GM19467 (cell line): Measurements from ENCODE around the gene EFEMP1.

Experiments
- ATAC-seq: cut with Tn5 transposase; IDR thresholded peaks from one replicate; pipeline ENCODE4 v1.9.1; 2021; ENCODE audit warnings: mild to moderate bottlenecking, moderate library complexity; ENCODE audit not compliant: unreplicated experiment

EFEMP1 gene

GRCh38 chr2:55899881-55900280 is 23.7 kb downstream of the EFEMP1 start:
- no peak for ATAC-seq

- no peak for ATAC-seq
These were observed 25.1 kb downstream of the EFEMP1 start for GRCh38 chr2:55898386-55899040.

- no peak for ATAC-seq
These were observed 26.9 kb downstream of the EFEMP1 start for GRCh38 chr2:55896633-55897032.

- no peak for ATAC-seq
These were observed 28.9 kb downstream of the EFEMP1 start for GRCh38 chr2:55894720-55895119.

GRCh38 chr2:55891671-55892094 is 31.9 kb downstream of the EFEMP1 start:
- ATAC-seq, result no peak

GRCh38 chr2:55888936-55889335 is 34.6 kb downstream of the EFEMP1 start:
- no peak for ATAC-seq

- ATAC-seq, result no peak
These were observed 35.5 kb downstream of the EFEMP1 start for GRCh38 chr2:55887901-55888624.

GRCh38 chr2:55887351-55887750 is 36.2 kb downstream of the EFEMP1 start:
- ATAC-seq, result no peak

GRCh38 chr2:55885944-55886281 is 37.7 kb downstream of the EFEMP1 start:
- no peak for ATAC-seq

- no peak for ATAC-seq
These were observed 38.2 kb downstream of the EFEMP1 start for GRCh38 chr2:55885127-55885943.

- ATAC-seq, result no peak
These were observed 39.8 kb downstream of the EFEMP1 start for GRCh38 chr2:55883829-55884228.

GRCh38 chr2:55883357-55883756 is 40.2 kb downstream of the EFEMP1 start:
- ATAC-seq, result no peak

- no peak for ATAC-seq
These were observed 40.6 kb downstream of the EFEMP1 start for GRCh38 chr2:55882954-55883353.

GRCh38 chr2:55880416-55881143 is 43.0 kb downstream of the EFEMP1 start:
- no peak for ATAC-seq

GRCh38 chr2:55879976-55880375 is 43.6 kb downstream of the EFEMP1 start:
- ATAC-seq, result no peak

- ATAC-seq, result no peak
These were observed 46.5 kb downstream of the EFEMP1 start for GRCh38 chr2:55877087-55877436.

GRCh38 chr2:55876429-55877086 is 47.0 kb downstream of the EFEMP1 start:
- no peak for ATAC-seq

GRCh38 chr2:55875434-55876135 is 48.0 kb downstream of the EFEMP1 start:
- peak; percentile 44 for ATAC-seq

- ATAC-seq, result no peak
These were observed 49.2 kb downstream of the EFEMP1 start for GRCh38 chr2:55874338-55874737.

GRCh38 chr2:55871637-55872036 is 51.9 kb downstream of the EFEMP1 start:
- ATAC-seq, result no peak
